ENCODE results near the gene ILDR2.

GRCh38 chr1:167022384-167022783, 47.0 kb upstream of the ILDR2 start:
- TF ChIP-seq CTCF (conservative IDR thresholded peaks at IDR 0.05; ENCODE audit: low read length) = no peak
- TF ChIP-seq EZH2phosphoT487 (IDR thresholded peaks at IDR 0.05; ENCODE audit: borderline replicate concordance) = no peak
